ENCODE measurements around the gene CNGA4.

The CNGA4 gene

GRCh38 chr11:6206456-6207180, 32.3 kb upstream of the CNGA4 start:
- TF ChIP-seq CTCF (conservative IDR thresholded peaks at IDR 0.05; ENCODE audit: control insufficient read depth, insufficient read depth, low read depth, low read length): no peak
- H3K4me3 ChIP-seq (ENCODE audit: control insufficient read depth, low read depth, low read length): no peak overlapping the region
- no peak for DNase-seq (ENCODE audit: low read depth)

GRCh38 chr11:6209801-6210200, 29.1 kb upstream of the CNGA4 start:
- DNase-seq (ENCODE audit: low read depth): no peak
- no peak for TF ChIP-seq CTCF (conservative IDR thresholded peaks at IDR 0.05; ENCODE audit: control insufficient read depth, insufficient read depth, low read depth, low read length)
- H3K4me3 ChIP-seq (ENCODE audit: control insufficient read depth, low read depth, low read length): no peak overlapping the region

GRCh38 chr11:6210274-6210955, 28.5 kb upstream of the CNGA4 start:
- no peak for TF ChIP-seq CTCF (conservative IDR thresholded peaks at IDR 0.05; ENCODE audit: control insufficient read depth, insufficient read depth, low read depth, low read length)
- DNase-seq (ENCODE audit: low read depth): no peak
- H3K4me3 ChIP-seq (ENCODE audit: control insufficient read depth, low read depth, low read length): no peak overlapping the region

GRCh38 chr11:6214530-6214929, 24.4 kb upstream of the CNGA4 start:
- DNase-seq (ENCODE audit: low read depth): no peak
- TF ChIP-seq CTCF (conservative IDR thresholded peaks at IDR 0.05; ENCODE audit: control insufficient read depth, insufficient read depth, low read depth, low read length): no peak
- no peak overlapping the region for H3K4me3 ChIP-seq (ENCODE audit: control insufficient read depth, low read depth, low read length)

GRCh38 chr11:6216501-6216900, 22.4 kb upstream of the CNGA4 start:
- DNase-seq (ENCODE audit: low read depth): no peak
- H3K4me3 ChIP-seq (ENCODE audit: control insufficient read depth, low read depth, low read length): no peak overlapping the region
- no peak for TF ChIP-seq CTCF (conservative IDR thresholded peaks at IDR 0.05; ENCODE audit: control insufficient read depth, insufficient read depth, low read depth, low read length)

- H3K4me3 ChIP-seq (ENCODE audit: control insufficient read depth, low read depth, low read length): no peak overlapping the region
- TF ChIP-seq CTCF (conservative IDR thresholded peaks at IDR 0.05; ENCODE audit: control insufficient read depth, insufficient read depth, low read depth, low read length): no peak
- no peak for DNase-seq (ENCODE audit: low read depth)
Observed at GRCh38 chr11:6217722-6218121, 21.2 kb upstream of the CNGA4 start.

Measured in fibroblast of mammary gland (primary cell).